Adrenal gland (tissue), 5 donors: ENCODE data around the gene ZNF579.

ENCODE experiments used
- CTCF ChIP-seq, 6 experiments: fragments of 450-650 bp in 4 of 6; fragments of 200-600 bp in 2 of 6; sonication (generic) in 1 of 6; IDR thresholded peaks; 1 replicate in 5 of 6; 2 replicates in 1 of 6; pipeline versions ENCODE4 v1.5.1 to v1.8.0; 2016 to 2021; ENCODE audit warnings: antibody characterized with exemption in 6 of 6, mild to moderate bottlenecking in 2 of 6, moderate library complexity in 1 of 6
- POLR2A ChIP-seq, 2 donors: fragments of 450-650 bp; IDR thresholded peaks; one replicate each; pipeline ENCODE4 v1.6.1; 2017; ENCODE audit warnings: antibody characterized with exemption in 2 of 2, mild to moderate bottlenecking in 2 of 2, moderate library complexity in 1 of 2
- donor health status: DM: no; HTN: no; CAD: no.

DNA sequence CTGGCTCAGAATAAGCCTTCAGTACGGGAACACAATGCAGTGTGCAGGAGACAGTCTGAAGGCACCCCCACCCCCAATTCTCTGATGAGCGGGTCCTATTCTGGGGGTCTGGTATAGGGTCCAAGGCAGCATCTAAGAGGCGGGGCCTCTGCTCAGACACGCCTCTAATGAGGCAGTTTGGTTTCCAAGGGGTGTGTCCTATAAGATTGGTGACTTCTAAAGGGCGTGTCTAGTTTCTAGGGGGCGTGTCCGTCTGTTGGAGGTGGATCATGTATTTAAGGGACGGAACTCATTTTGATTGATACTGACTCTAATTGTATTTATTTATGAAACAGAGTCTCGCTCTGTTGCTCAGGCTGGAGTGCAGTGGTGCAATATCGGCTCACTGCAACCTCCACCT is 10.0 kb upstream of the ZNF579 start:
- no peak for TF ChIP-seq CTCF (IDR thresholded peaks at IDR 0.05)
- no peak for TF ChIP-seq POLR2A (IDR thresholded peaks at IDR 0.05)
